HepG2 (cell line): ENCODE measurements around the gene DPYSL3. TPM values are rescaled to one million over a fixed set of nuclear protein-coding genes. Genes with fewer than 3 reads are reported as not detected.

Source experiments
- ATAC-seq: fragments of 200-7000 bp; cut with Tn5 transposase; 3 replicates; pipeline ENCODE4 v1.9.1; 2020; ENCODE audit warnings: mild to moderate bottlenecking, moderate library complexity
- BruUV-seq: library from RNA; stranded (reverse); fragments of 400-500 nt; replicated peaks from 2 replicates; lab custom pipeline; 2021; lab: Mats Ljungman, UMichigan
- CTCF ChIA-PET: fragments of 300-600 bp; formaldehyde crosslinking; extraction: SDS; loops from one replicate; lab custom pipeline; 2021; ENCODE audit warnings: low total read pairs, inconsistent platforms, low intra/inter-chr PET ratio; lab: Yijun Ruan, JAX
- POLR2A ChIA-PET: fragments of 350-600 bp; sonication (Branson Sonifier 250); formaldehyde crosslinking; loops from one replicate; lab custom pipeline; 2020; ENCODE audit warnings: antibody characterized with exemption, inconsistent platforms; lab: Yijun Ruan, JAX
- DNase-seq: peaks from one replicate; pipeline ENCODE4 v3.0.0-alpha.2; 2015; ENCODE audit warnings: low spot score
- FAIRE-seq: peaks from 3 replicates; lab custom pipeline; 2011; peaks lifted over from hg19 to GRCh38; lab: Jason Lieb, UNC
- H2AFZ ChIP-seq: one replicate; pipeline ENCODE4 v1.6.1; 2011; ENCODE audit warnings: low read length, inconsistent platforms
- H3K27ac ChIP-seq: fragments of 300-600 bp; 3 replicates; pipeline ENCODE4 v1.8.0; 2011; ENCODE audit warnings: mixed run types, mild to moderate bottlenecking, mixed read lengths, low read length, inconsistent platforms; ENCODE audit not compliant: insufficient read depth; ENCODE audit errors: extremely low read length
- H3K27me3 ChIP-seq, 2 experiments: fragments of 200-600 bp in 1 of 2; 2 replicates in 1 of 2; 3 replicates in 1 of 2; pipeline versions ENCODE4 v1.6.0 to v1.8.0; 2011; ENCODE audit warnings: low read length in 2 of 2, mild to moderate bottlenecking in 2 of 2, moderate library complexity in 2 of 2, inconsistent platforms in 1 of 2; ENCODE audit not compliant: insufficient read depth in 2 of 2, control insufficient read depth in 1 of 2
- H3K36me3 ChIP-seq, 2 experiments: fragments of 200-600 bp in 1 of 2; replicated peaks in 1 of 2; 2 replicates in 1 of 2; 3 replicates in 1 of 2; pipeline versions ENCODE4 v1.5.1 to v1.8.0; 2011; ENCODE audit warnings: low read length in 2 of 2, inconsistent platforms in 1 of 2; ENCODE audit not compliant: insufficient read depth in 2 of 2, control insufficient read depth in 1 of 2
- H3K4me1 ChIP-seq: 2 replicates; pipeline ENCODE4 v1.5.1; 2012; ENCODE audit warnings: low read length, inconsistent platforms; ENCODE audit not compliant: insufficient read depth
- H3K4me2 ChIP-seq: 2 replicates; pipeline ENCODE4 v1.6.0; 2011; ENCODE audit warnings: low read depth, low read length, inconsistent platforms
- H3K4me3 ChIP-seq, 3 experiments: fragments of 200-600 bp in 1 of 3; sonication (generic), shearing (Covaris generic) in 1 of 3; replicated peaks in 1 of 3; 2 replicates each; pipeline ENCODE4 v1.5.1; 2011 to 2016; ENCODE audit warnings: low read length in 3 of 3, inconsistent platforms in 2 of 3, low read depth in 2 of 3, mild to moderate bottlenecking in 2 of 3, control low read depth in 1 of 3, mixed read lengths in 1 of 3; ENCODE audit not compliant: insufficient read depth in 1 of 3
- H3K79me2 ChIP-seq: one replicate; pipeline ENCODE4 v1.6.1; 2011; ENCODE audit warnings: low read length, inconsistent platforms; ENCODE audit not compliant: insufficient read depth
- H3K9ac ChIP-seq: 2 replicates; pipeline ENCODE4 v1.6.0; 2011; ENCODE audit warnings: mild to moderate bottlenecking, low read depth, low read length, inconsistent platforms; ENCODE audit not compliant: insufficient read depth
- H3K9me3 ChIP-seq: 2 replicates; pipeline ENCODE4 v1.5.1; 2012; ENCODE audit warnings: mild to moderate bottlenecking, low read length
- H4K20me1 ChIP-seq: 2 replicates; pipeline ENCODE4 v1.6.0; 2011; ENCODE audit warnings: inconsistent platforms, mild to moderate bottlenecking, low read length, moderate library complexity; ENCODE audit not compliant: insufficient read depth
- HCFC1 ChIP-seq: fragments of 150-350 bp; IDR thresholded peaks from 2 replicates; pipeline ENCODE4 v1.6.1; 2014; ENCODE audit warnings: low read depth, low read length
- HNRNPK ChIP-seq: fragments of 200-400 bp; formaldehyde crosslinking; IDR thresholded peaks from 2 replicates; pipeline ENCODE4 v1.6.1; 2018; ENCODE audit warnings: low read length, low read depth, moderate library complexity, mild to moderate bottlenecking; ENCODE audit not compliant: poor library complexity, severe bottlenecking
- HOXD1 ChIP-seq: sonication (generic); formaldehyde crosslinking; IDR thresholded peaks from 2 replicates; pipeline ENCODE4 v1.5.0; 2020; ENCODE audit warnings: missing genetic modification reagents
- KDM5B ChIP-seq: sonication (generic); formaldehyde crosslinking; IDR thresholded peaks from 2 replicates; pipeline ENCODE4 v1.4.0; 2020; ENCODE audit warnings: missing genetic modification reagents, mild to moderate bottlenecking, borderline replicate concordance
- NBN ChIP-seq: fragments of 450-650 bp; conservative IDR thresholded peaks from 2 replicates; pipeline ENCODE4 v1.6.1; 2017
- NR2F1 ChIP-seq, 2 experiments: fragments of 450-650 bp in 1 of 2; formaldehyde crosslinking in 1 of 2; IDR thresholded peaks; 2 replicates each; pipeline versions ENCODE4 v1.5.0 to v1.6.1; 2016 to 2020; ENCODE audit warnings: mild to moderate bottlenecking in 1 of 2, missing compliant biosample characterization in 1 of 2, missing genetic modification reagents in 1 of 2, moderate library complexity in 1 of 2
- PCBP1 ChIP-seq: fragments of 200-400 bp; formaldehyde crosslinking; IDR thresholded peaks from 2 replicates; pipeline ENCODE4 v1.6.1; 2017; ENCODE audit warnings: mild to moderate bottlenecking, low read depth, low read length, borderline replicate concordance
- ZC3H4 ChIP-seq: sonication (generic); formaldehyde crosslinking; IDR thresholded peaks from 2 replicates; pipeline ENCODE4 v1.4.0; 2020; ENCODE audit warnings: missing genetic modification reagents, borderline replicate concordance
- ZNF44 ChIP-seq: sonication (generic); formaldehyde crosslinking; IDR thresholded peaks from 2 replicates; pipeline ENCODE4 v1.5.1; 2020; ENCODE audit warnings: mild to moderate bottlenecking, missing genetic modification reagents
- ZNF496 ChIP-seq: sonication (generic); formaldehyde crosslinking; IDR thresholded peaks from 2 replicates; pipeline ENCODE4 v1.8.1; 2023; ENCODE audit warnings: mild to moderate bottlenecking, moderate library complexity, missing genetic modification reagents; ENCODE audit not compliant: insufficient replicate concordance
- ZNF607 ChIP-seq: sonication (generic); formaldehyde crosslinking; IDR thresholded peaks from 2 replicates; pipeline ENCODE4 v1.5.1; 2020; ENCODE audit warnings: missing genetic modification reagents, mild to moderate bottlenecking, borderline replicate concordance
- ZNF790 ChIP-seq: sonication (generic); formaldehyde crosslinking; IDR thresholded peaks from 2 replicates; pipeline ENCODE4 v1.8.0; 2022; ENCODE audit warnings: missing genetic modification reagents, mild to moderate bottlenecking, borderline replicate concordance
- WGBS: methylation state at CpG from one replicate; pipeline ENCODE4 v1.1.6; 2017; ENCODE audit warnings: low lambda C conversion rate; 5-methylcytosine and 5-hydroxymethylcytosine counted together
- in situ Hi-C: cut with HindIII; loops from 2 replicates; pipeline ENCODE4 v1.10.0; 2017; ENCODE audit warnings: low pct_unique_long_range_greater_than_20kb; ENCODE audit not compliant: extremely low pct_ligation_motif_present
- intact Hi-C: fragments of 100-400 bp; cut with micrococcal nuclease; formaldehyde crosslinking; loops from one replicate; pipeline ENCODE4 v1.10.0; 2022; ENCODE audit not compliant: unreplicated experiment
- polyA plus RNA-seq, 8 experiments: library from polyadenylated mRNA; depleted of rRNA in 3 of 8; stranded (reverse) in 7 of 8; unstranded in 1 of 8; fragments of >200 nt; fragmentation: Illumina TruSeq in 4 of 8; extraction: Trizol in 4 of 8; gene quantifications; 2 replicates each; pipeline versions ENCODE4 v1.2.1 to v1.2.3, GENCODE V29; 2011 to 2016; ENCODE audit warnings: low read depth in 4 of 8, missing spikeins in 1 of 8, mixed read lengths in 1 of 8; ENCODE audit not compliant: insufficient read depth in 1 of 8
- total RNA-seq, 5 experiments: library from RNA; depleted of rRNA; stranded (reverse); fragments of >200 nt; fragmentation: Illumina TruSeq; extraction: Trizol; gene quantifications; 2 replicates each; pipeline ENCODE4 v1.2.3, GENCODE V29; 2016; ENCODE audit warnings: low read depth in 1 of 5

Gene DPYSL3
- total and polyA plus RNA-seq, 2 of the 13 experiments (the other 11 are each of a cell fraction or from before 2014, with no cell fraction given): 0.08 to 0.15 TPM

- in situ Hi-C loops: no loop called here
- H4K20me1 ChIP-seq: no peaks in the 10 kb centered on the region
- H3K36me3 ChIP-seq: no peaks in the 10 kb centered on the region
- H3K9ac ChIP-seq: no peak overlapping the region
- no peaks in the 10 kb centered on the region for H3K27me3 ChIP-seq
- intact Hi-C loops: no loop called here
- ATAC-seq (no peak), FAIRE-seq (no peak), DNase-seq (no peak)
- no peak overlapping the region for H3K4me3 ChIP-seq
- no peaks in the 10 kb centered on the region for H3K9me3 ChIP-seq
- TF ChIP-seq ZNF44 (no peak), ZNF496 (CRISPR knock-in tag) (no peak), ZNF607 (CRISPR knock-in tag) (no peak), KDM5B (CRISPR knock-in tag) (no peak), HNRNPK (no peak), HCFC1 (no peak), ZNF790 (CRISPR knock-in tag) (no peak), NR2F1 (CRISPR knock-in tag; IDR thresholded peaks at IDR 0.05) (no peak), PCBP1 (no peak), NBN (no peak), HOXD1 (CRISPR knock-in tag) (no peak), ZC3H4 (CRISPR knock-in tag) (no peak)
- H2AFZ ChIP-seq: no peak overlapping the region
- H3K79me2 ChIP-seq: no peaks in the 10 kb centered on the region
- ChIA-PET CTCF (interaction anchor here (0.5 kb wide), 1 partner anchor 109 kb away, joined by 3 read pairs; no protein-coding TSS in a partner anchor), POLR2A (no interaction called here)
- H3K27ac ChIP-seq: no peak overlapping the region
- BruUV-seq: no TSS peak
- H3K4me2 ChIP-seq: no peak overlapping the region
- WGBS: 0% methylated on average over 1 of the region's 1 CpG
- H3K4me1 ChIP-seq: no peaks in the 10 kb centered on the region
Observed at GRCh38 chr5:147467973-147468508, 41.8 kb downstream of the DPYSL3 start.
